Caco-2 (cell line): ENCODE measurements around the gene RASL11B. TPM values are rescaled to one million over a fixed set of nuclear protein-coding genes. Genes with fewer than 3 reads are reported as not detected.

Source experiments
- Bru-seq: library from RNA; stranded (reverse); fragments of 400-500 nt; gene quantifications from one replicate; lab custom pipeline; 2021; lab: Mats Ljungman, UMichigan
- BruChase-seq, 2 experiments: library from RNA; stranded (reverse); fragments of 400-500 nt; gene quantifications; one replicate each; lab custom pipeline; 2021; lab: Mats Ljungman, UMichigan
- BruUV-seq: library from RNA; stranded (reverse); fragments of 400-500 nt; replicated peaks from 2 replicates; lab custom pipeline; 2021; lab: Mats Ljungman, UMichigan
- CTCF ChIA-PET: fragments of 300-600 bp; sonication (Branson Sonifier 250); formaldehyde crosslinking; loops from one replicate; lab custom pipeline; 2022; ENCODE audit warnings: antibody characterized with exemption; lab: Charles Lee
- POLR2A ChIA-PET: fragments of 300-600 bp; sonication (Branson Sonifier 250); formaldehyde crosslinking; loops from one replicate; lab custom pipeline; 2022; ENCODE audit warnings: antibody characterized with exemption; lab: Charles Lee
- DNase-seq, 2 experiments: peaks; one replicate each; pipeline versions ENCODE4 v3.0.0 to v3.0.0-alpha.2; 2020 to 2022
- H3K27me3 ChIP-seq: replicated peaks from 2 replicates; pipeline ENCODE4 v1.6.0; 2011; ENCODE audit warnings: low read length; ENCODE audit not compliant: control insufficient read depth, insufficient read depth
- H3K36me3 ChIP-seq: 2 replicates; pipeline ENCODE4 v1.5.1; 2011; ENCODE audit warnings: low read length; ENCODE audit not compliant: control insufficient read depth, insufficient read depth
- H3K4me1 ChIP-seq: fragments of 250-450 bp; sonication (Bioruptor Pico); 2 replicates; pipeline ENCODE4 v1.5.1; 2020; ENCODE audit warnings: mild to moderate bottlenecking
- H3K4me3 ChIP-seq: 2 replicates; pipeline ENCODE4 v1.5.1; 2011; ENCODE audit warnings: low read depth, mild to moderate bottlenecking, control low read depth, low read length
- H3K9me3 ChIP-seq: fragments of 250-450 bp; sonication (Bioruptor Pico); 2 replicates; pipeline ENCODE4 v1.5.1; 2020; ENCODE audit warnings: mild to moderate bottlenecking, moderate library complexity
- H3K27ac Mint-ChIP-seq: one replicate; pipeline ENCODE4 v1.8.0; 2022; ENCODE audit warnings: mixed read lengths; ENCODE audit not compliant: unreplicated experiment
- H3K27me3 Mint-ChIP-seq: one replicate; pipeline ENCODE4 v1.8.0; 2022; ENCODE audit warnings: mixed read lengths; ENCODE audit not compliant: insufficient read depth, unreplicated experiment
- H3K36me3 Mint-ChIP-seq: one replicate; pipeline ENCODE4 v1.8.0; 2022; ENCODE audit warnings: mild to moderate bottlenecking, mixed read lengths; ENCODE audit not compliant: insufficient read depth, unreplicated experiment
- H3K4me1 Mint-ChIP-seq: one replicate; pipeline ENCODE4 v1.8.0; 2022; ENCODE audit warnings: low read depth, mixed read lengths; ENCODE audit not compliant: unreplicated experiment
- H3K4me3 Mint-ChIP-seq: one replicate; pipeline ENCODE4 v1.8.0; 2022; ENCODE audit warnings: mild to moderate bottlenecking, moderate library complexity, mixed read lengths; ENCODE audit not compliant: unreplicated experiment
- H3K9me3 Mint-ChIP-seq: one replicate; pipeline ENCODE4 v1.8.0; 2022; ENCODE audit warnings: mixed read lengths; ENCODE audit not compliant: unreplicated experiment
- CTCF ChIP-seq, 2 experiments: fragments of 200-600 bp in 1 of 2; IDR thresholded peaks; 1 replicate in 1 of 2; 2 replicates in 1 of 2; pipeline versions ENCODE4 v1.5.1 to v1.8.0; 2011 to 2022; ENCODE audit warnings: antibody characterized with exemption in 1 of 2, control low read depth in 1 of 2, inconsistent platforms in 1 of 2, low read depth in 1 of 2, low read length in 1 of 2, mild to moderate bottlenecking in 1 of 2, moderate library complexity in 1 of 2; ENCODE audit not compliant: insufficient read depth in 1 of 2, severe bottlenecking in 1 of 2, unreplicated experiment in 1 of 2
- intact Hi-C: fragments of 100-400 bp; cut with micrococcal nuclease; formaldehyde crosslinking; loops from one replicate; pipeline ENCODE4 v1.10.0; 2022; ENCODE audit not compliant: unreplicated experiment
- long read RNA-seq: library from polyadenylated mRNA; stranded (forward); transcript quantifications from one replicate; pipeline ENCODE4 v2.0.0, GENCODE V29; 2022
- total RNA-seq: library from RNA; stranded (reverse); gene quantifications from 2 replicates; pipeline ENCODE4 v1.2.3, GENCODE V29; 2022

RASL11B gene, protein sequence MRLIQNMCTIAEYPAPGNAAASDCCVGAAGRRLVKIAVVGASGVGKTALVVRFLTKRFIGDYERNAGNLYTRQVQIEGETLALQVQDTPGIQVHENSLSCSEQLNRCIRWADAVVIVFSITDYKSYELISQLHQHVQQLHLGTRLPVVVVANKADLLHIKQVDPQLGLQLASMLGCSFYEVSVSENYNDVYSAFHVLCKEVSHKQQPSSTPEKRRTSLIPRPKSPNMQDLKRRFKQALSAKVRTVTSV
- total RNA-seq: 19.6 and 23.3 TPM in 2 replicates
- percentile 96 among the genes with signal in this experiment for Bru-seq, nascent RNA
- BruChase-seq, experiment 1, labeled RNA remaining after a 2-hour chase: percentile 80 among the genes with signal in this experiment
- percentile 53 among the genes with signal in this experiment for BruChase-seq, experiment 2, labeled RNA remaining after a 6-hour chase
- long read RNA-seq, transcript RASL11B-201 (4 exons, 1,995 nt): major isoform, 66 of 68 reads
- long read RNA-seq, partial matches to known transcripts: 2 of 68 reads
- long read RNA-seq, other reads (novel, unspliced or antisense): 0 of 68 reads

GRCh38 chr4:52861879-52862616 lies at the start of gene RASL11B:
TSS of gene RASL11B (plus strand) at chr4:52862317. CDS start at chr4:52862508, 191 bp downstream.
- POLR2A ChIA-PET: interaction anchor here (0.9 to 1.1 kb wide), 2 partner anchors 46 to 150 kb away, joined by 3 to 5 read pairs; no protein-coding TSS in a partner anchor
- peak in 1 of 2 experiments; percentile 21 for TF ChIP-seq CTCF (IDR thresholded peaks at IDR 0.05; ENCODE audit: insufficient read depth in 1 of 2, low read depth in 1 of 2, low read length in 1 of 2, severe bottlenecking in 1 of 2, unreplicated experiment in 1 of 2)
- Mint-ChIP-seq H3K27ac (peak within 1 kb of the TSS; percentile 70), H3K4me3 (peak within 1 kb of the TSS; percentile 86), H3K4me1 (no peaks in the 10 kb centered on the region), H3K36me3 (peaks cover 43% of the 10 kb centered on the region), H3K9me3 (peaks cover 22% of the 10 kb centered on the region), H3K27me3 (no peaks in the 10 kb centered on the region)
- CTCF ChIA-PET: no interaction called here
- H3K36me3 ChIP-seq: peaks cover 1% of the 10 kb centered on the region
- H3K9me3 ChIP-seq: peaks cover 14% of the 10 kb centered on the region
- intact Hi-C loops: loop anchor here (1.0 to 10.0 kb wide), 7 partner anchors 50 to 486 kb away; partner anchors contain the start of gene ERVMER34-1
- no peaks in the 10 kb centered on the region for H3K27me3 ChIP-seq
- peak within 1 kb of the TSS; percentile 95 for H3K4me3 ChIP-seq
- no TSS peak for BruUV-seq
- H3K4me1 ChIP-seq: peaks cover 20% of the 10 kb centered on the region
- peak; percentile 78 to 93 for DNase-seq

GRCh38 chr4:52813546-52813945 lies 48.6 kb upstream of the RASL11B start:
- Histone ChIP-seq H3K4me3 (no peak overlapping the region), H3K4me1 (no peaks in the 10 kb centered on the region), H3K27me3 (no peaks in the 10 kb centered on the region), H3K9me3 (no peaks in the 10 kb centered on the region), H3K36me3 (no peaks in the 10 kb centered on the region)
- Mint-ChIP-seq H3K4me3 (no peak overlapping the region), H3K4me1 (peaks cover 6% of the 10 kb centered on the region), H3K9me3 (no peaks in the 10 kb centered on the region), H3K36me3 (no peaks in the 10 kb centered on the region), H3K27ac (no peak overlapping the region), H3K27me3 (no peaks in the 10 kb centered on the region)
- TF ChIP-seq CTCF (IDR thresholded peaks at IDR 0.05; ENCODE audit: insufficient read depth in 1 of 2, low read depth in 1 of 2, low read length in 1 of 2, severe bottlenecking in 1 of 2, unreplicated experiment in 1 of 2): no peak
- no peak for DNase-seq
- ChIA-PET POLR2A (no interaction called here), CTCF (no interaction called here)
- intact Hi-C loops: no loop called here
- no TSS peak for BruUV-seq

GRCh38 chr4:52822583-52822971 lies 39.5 kb upstream of the RASL11B start:
- no peaks in the 10 kb centered on the region for H3K36me3 ChIP-seq
- POLR2A ChIA-PET: no interaction called here
- H3K4me1 Mint-ChIP-seq: peaks cover 6% of the 10 kb centered on the region
- H3K4me1 ChIP-seq: peaks cover 34% of the 10 kb centered on the region
- no peak overlapping the region for H3K27ac Mint-ChIP-seq
- TF ChIP-seq CTCF (IDR thresholded peaks at IDR 0.05; ENCODE audit: insufficient read depth in 1 of 2, low read depth in 1 of 2, low read length in 1 of 2, severe bottlenecking in 1 of 2, unreplicated experiment in 1 of 2): no peak
- H3K4me3 Mint-ChIP-seq: no peak overlapping the region
- H3K9me3 ChIP-seq: no peaks in the 10 kb centered on the region
- no peaks in the 10 kb centered on the region for H3K27me3 Mint-ChIP-seq
- no TSS peak for BruUV-seq
- H3K4me3 ChIP-seq: no peak overlapping the region
- no peak for DNase-seq
- no peaks in the 10 kb centered on the region for H3K27me3 ChIP-seq
- no peaks in the 10 kb centered on the region for H3K9me3 Mint-ChIP-seq
- no peaks in the 10 kb centered on the region for H3K36me3 Mint-ChIP-seq
- CTCF ChIA-PET: no interaction called here
- intact Hi-C loops: no loop called here
